Neural cell (in vitro differentiated cells): ENCODE results near the gene EIF4EBP2. TPM values are rescaled to one million over a fixed set of nuclear protein-coding genes. Genes with fewer than 3 reads are reported as not detected.
A peak's percentile ranks its signal among the peaks of the same experiment; 100 is the strongest.

Experiments
- H2AFZ ChIP-seq: fragments of 200-600, 300-800 bp; sonication (generic), shearing (Covaris generic); 2 replicates; pipeline ENCODE4 v1.6.0; 2014; ENCODE audit warnings: low read depth, mild to moderate bottlenecking, antibody characterized with exemption, low read length, moderate library complexity
- H3F3A ChIP-seq: fragments of 200-600 bp; shearing (Covaris generic); 2 replicates; pipeline ENCODE4 v1.6.1; 2016; ENCODE audit warnings: mild to moderate bottlenecking, moderate library complexity, mixed read lengths, antibody characterized with exemption, low read length; ENCODE audit not compliant: insufficient read depth, poor library complexity, severe bottlenecking
- H3K27ac ChIP-seq: fragments of 200-600, 300-800 bp; sonication (generic), shearing (Covaris generic); 2 replicates; pipeline ENCODE4 v1.5.1; 2014; ENCODE audit warnings: mild to moderate bottlenecking, low read length, moderate library complexity
- H3K27me3 ChIP-seq: fragments of 300-800, 200-600 bp; sonication (generic), shearing (Covaris generic); 2 replicates; pipeline ENCODE4 v1.6.0; 2014; ENCODE audit warnings: mild to moderate bottlenecking, low read depth, low read length, moderate library complexity; ENCODE audit not compliant: insufficient read depth
- H3K36me3 ChIP-seq: fragments of 300-800, 200-600 bp; sonication (generic), shearing (Covaris generic); 2 replicates; pipeline ENCODE4 v1.5.1; 2014; ENCODE audit warnings: mild to moderate bottlenecking, antibody characterized with exemption, low read length, moderate library complexity; ENCODE audit not compliant: insufficient read depth
- H3K4me2 ChIP-seq: fragments of 300-800, 200-600 bp; sonication (generic), shearing (Covaris generic); 2 replicates; pipeline ENCODE4 v1.6.0; 2014; ENCODE audit warnings: mild to moderate bottlenecking, low read length
- H3K4me3 ChIP-seq: fragments of 300-800, 200-600 bp; sonication (generic), shearing (Covaris generic); 2 replicates; pipeline ENCODE4 v1.5.1; 2014; ENCODE audit warnings: mild to moderate bottlenecking, low read length, moderate library complexity
- H3K79me2 ChIP-seq: fragments of 200-600 bp; shearing (Covaris generic); replicated peaks from 2 replicates; pipeline ENCODE4 v1.6.0; 2014; ENCODE audit warnings: mild to moderate bottlenecking, low read length, moderate library complexity; ENCODE audit not compliant: insufficient read depth
- H3K9ac ChIP-seq: fragments of 300-800, 200-600 bp; sonication (generic), shearing (Covaris generic); 2 replicates; pipeline ENCODE4 v1.6.1; 2016; ENCODE audit warnings: mild to moderate bottlenecking, low read length, mixed read lengths
- H3K9me2 ChIP-seq: fragments of 200-600 bp; shearing (Covaris generic); 2 replicates; pipeline ENCODE4 v1.6.1; 2016; ENCODE audit warnings: mild to moderate bottlenecking, low read length, mixed read lengths; ENCODE audit not compliant: insufficient read depth
- H3K9me3 ChIP-seq: fragments of 200-600, 300-800 bp; sonication (generic), shearing (Covaris generic); 2 replicates; pipeline ENCODE4 v1.6.1; 2016; ENCODE audit warnings: mild to moderate bottlenecking, mixed run types, low read length, moderate library complexity, mixed read lengths
- H4K20me1 ChIP-seq: fragments of 200-600 bp; shearing (Covaris generic); 2 replicates; pipeline ENCODE4 v1.6.1; 2016; ENCODE audit warnings: mild to moderate bottlenecking, mixed run types; ENCODE audit not compliant: insufficient read depth
- MXI1 ChIP-seq: fragments of 450-650 bp; conservative IDR thresholded peaks from 2 replicates; pipeline ENCODE4 v1.6.1; 2014; ENCODE audit warnings: antibody characterized with exemption, mild to moderate bottlenecking; ENCODE audit not compliant: poor library complexity, severe bottlenecking
- POLR2AphosphoS5 ChIP-seq: IDR thresholded peaks from 2 replicates; pipeline ENCODE4 v1.6.1; 2012
- RAD21 ChIP-seq: fragments of 450-650 bp; conservative IDR thresholded peaks from 2 replicates; pipeline ENCODE4 v1.6.1; 2014; ENCODE audit warnings: antibody characterized with exemption, mild to moderate bottlenecking, moderate library complexity
- REST ChIP-seq: IDR thresholded peaks from 2 replicates; pipeline ENCODE4 v1.6.1; 2012; ENCODE audit warnings: borderline replicate concordance
- SMC3 ChIP-seq: fragments of 450-650 bp; conservative IDR thresholded peaks from 2 replicates; pipeline ENCODE4 v1.6.1; 2014; ENCODE audit warnings: antibody characterized with exemption, mild to moderate bottlenecking, moderate library complexity; ENCODE audit not compliant: poor library complexity
- TAF1 ChIP-seq: IDR thresholded peaks from 2 replicates; pipeline ENCODE4 v1.6.1; 2012; ENCODE audit warnings: low read depth
- polyA plus RNA-seq: library from polyadenylated mRNA; depleted of rRNA; stranded (reverse); fragments of >200 nt; gene quantifications from 2 replicates; pipeline ENCODE4 v1.2.3, GENCODE V29; 2014
- TF ChIP-seq, protein P1 (sequence below): fragments of 450-650 bp; IDR thresholded peaks from 2 replicates; pipeline ENCODE4 v1.5.1; 2014; ENCODE audit warnings: antibody characterized with exemption, mild to moderate bottlenecking, moderate library complexity; ENCODE audit not compliant: poor library complexity, severe bottlenecking

Gene EIF4EBP2
- polyA plus RNA-seq, 1 donor from 2014 or later = 51.7 TPM

DNA sequence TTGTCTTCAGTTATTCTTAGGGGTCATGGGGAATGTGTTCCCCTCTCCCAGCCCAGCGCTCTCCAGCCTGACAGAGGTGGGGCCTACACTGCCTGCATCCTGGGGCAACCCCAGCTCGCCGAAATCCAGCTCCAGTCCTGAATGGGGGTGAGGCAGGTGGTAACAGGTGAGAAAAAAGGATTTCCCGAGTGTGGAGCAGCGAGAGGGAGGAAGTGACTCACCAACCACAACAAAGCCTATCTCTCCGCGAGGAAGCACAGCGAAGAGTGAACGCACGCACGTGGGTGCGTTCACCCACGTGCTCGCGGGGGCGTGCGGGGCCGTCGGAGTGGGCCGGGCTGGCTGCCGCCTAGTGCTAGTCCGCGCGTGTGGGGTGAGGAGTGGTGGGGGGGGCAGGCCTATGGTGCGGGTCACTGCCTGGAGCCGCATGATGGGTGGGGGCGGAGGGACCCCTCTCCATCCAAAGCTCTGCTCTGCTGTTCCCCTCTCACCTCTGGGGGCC is 73.8 kb downstream of the EIF4EBP2 start:
- Histone ChIP-seq H3K4me2 (no peak overlapping the region), H3K9ac (no peak overlapping the region), H3K4me3 (peak overlapping the region; percentile 72), H3K9me3 (no peaks in the 10 kb centered on the region), H3F3A (no peaks in the 10 kb centered on the region), H3K27ac (no peak overlapping the region), H3K27me3 (peaks cover 30% of the 10 kb centered on the region), H3K36me3 (no peaks in the 10 kb centered on the region), H3K79me2 (no peaks in the 10 kb centered on the region), H4K20me1 (no peaks in the 10 kb centered on the region), H3K9me2 (no peaks in the 10 kb centered on the region), H2AFZ (no peak overlapping the region)
- no peak for TF ChIP-seq POLR2AphosphoS5
- peak; percentile 23 for TF ChIP-seq MXI1
- TF ChIP-seq RAD21 = no peak
- TF ChIP-seq REST = no peak
- TF ChIP-seq, protein P1, sequence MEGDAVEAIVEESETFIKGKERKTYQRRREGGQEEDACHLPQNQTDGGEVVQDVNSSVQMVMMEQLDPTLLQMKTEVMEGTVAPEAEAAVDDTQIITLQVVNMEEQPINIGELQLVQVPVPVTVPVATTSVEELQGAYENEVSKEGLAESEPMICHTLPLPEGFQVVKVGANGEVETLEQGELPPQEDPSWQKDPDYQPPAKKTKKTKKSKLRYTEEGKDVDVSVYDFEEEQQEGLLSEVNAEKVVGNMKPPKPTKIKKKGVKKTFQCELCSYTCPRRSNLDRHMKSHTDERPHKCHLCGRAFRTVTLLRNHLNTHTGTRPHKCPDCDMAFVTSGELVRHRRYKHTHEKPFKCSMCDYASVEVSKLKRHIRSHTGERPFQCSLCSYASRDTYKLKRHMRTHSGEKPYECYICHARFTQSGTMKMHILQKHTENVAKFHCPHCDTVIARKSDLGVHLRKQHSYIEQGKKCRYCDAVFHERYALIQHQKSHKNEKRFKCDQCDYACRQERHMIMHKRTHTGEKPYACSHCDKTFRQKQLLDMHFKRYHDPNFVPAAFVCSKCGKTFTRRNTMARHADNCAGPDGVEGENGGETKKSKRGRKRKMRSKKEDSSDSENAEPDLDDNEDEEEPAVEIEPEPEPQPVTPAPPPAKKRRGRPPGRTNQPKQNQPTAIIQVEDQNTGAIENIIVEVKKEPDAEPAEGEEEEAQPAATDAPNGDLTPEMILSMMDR = no peak
- no peak for TF ChIP-seq TAF1
- TF ChIP-seq SMC3 = no peak

Other genes with a start within 250 kb of the EIF4EBP2 start
- gene SAR1A, start 233.6 kb upstream of the EIF4EBP2 start, polyA plus RNA-seq = 107 and 118 TPM in 2 replicates
- gene PPA1, start 170.7 kb upstream of the EIF4EBP2 start, polyA plus RNA-seq = 301 and 402 TPM in 2 replicates
- gene NPFFR1, start 120.1 kb upstream of the EIF4EBP2 start, polyA plus RNA-seq = 0.07 TPM in 1 of 2 replicates, not detected in the other
- gene LRRC20, start 21.5 kb upstream of the EIF4EBP2 start, polyA plus RNA-seq = 24.2 and 42.2 TPM in 2 replicates
- gene NODAL, start 37.5 kb downstream of the EIF4EBP2 start, polyA plus RNA-seq = 0.46 TPM in 1 of 2 replicates, not detected in the other
- gene PALD1, start 74.6 kb downstream of the EIF4EBP2 start, polyA plus RNA-seq = 0.98 and 1.1 TPM in 2 replicates
- gene PRF1, start 198.6 kb downstream of the EIF4EBP2 start, polyA plus RNA-seq = not detected in 2 replicates